IPS-18a (cell line): ENCODE data around the gene PRIM1.

Source experiments
- H3K27ac ChIP-seq: one replicate; pipeline ENCODE4 v1.5.1; 2013; ENCODE audit warnings: low read length
- H3K27me3 ChIP-seq: one replicate; pipeline ENCODE4 v1.6.1; 2013; ENCODE audit warnings: mild to moderate bottlenecking, low read length; ENCODE audit not compliant: control insufficient read depth, insufficient read depth
- H3K36me3 ChIP-seq: one replicate; pipeline ENCODE4 v1.6.1; 2013; ENCODE audit warnings: low read depth, low read length; ENCODE audit not compliant: control insufficient read depth
- H3K4me1 ChIP-seq: one replicate; pipeline ENCODE4 v1.6.1; 2013; ENCODE audit warnings: low read depth, low read length; ENCODE audit not compliant: control insufficient read depth
- H3K4me3 ChIP-seq: one replicate; pipeline ENCODE4 v1.5.1; 2013; ENCODE audit warnings: low read length
- H3K9ac ChIP-seq: one replicate; pipeline ENCODE4 v1.6.1; 2013; ENCODE audit warnings: mild to moderate bottlenecking, low read length, moderate library complexity
- H3K9me3 ChIP-seq: one replicate; pipeline ENCODE4 v1.6.1; 2013; ENCODE audit warnings: low read depth, low read length; ENCODE audit not compliant: control insufficient read depth

PRIM1 gene

DNA sequence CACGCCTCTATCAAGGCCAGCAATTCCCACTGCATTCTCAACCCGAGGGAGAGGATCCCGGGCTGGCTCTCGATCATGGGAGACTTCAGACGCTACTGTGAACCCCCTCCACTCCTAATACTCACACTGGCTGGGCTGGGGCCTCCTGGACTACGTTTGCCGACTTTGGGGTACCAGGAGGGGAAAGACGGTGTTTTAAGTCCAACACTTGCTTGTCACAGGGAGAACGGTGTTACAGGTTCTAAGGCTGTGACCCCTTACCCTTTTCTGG, 27.5 kb downstream of the PRIM1 start:
- peak overlapping the region; percentile 100 for H3K4me3 ChIP-seq
- peak overlapping the region; percentile 98 for H3K27ac ChIP-seq
- H3K9me3 ChIP-seq: no peaks in the 10 kb centered on the region
- H3K27me3 ChIP-seq: no peaks in the 10 kb centered on the region
- peak overlapping the region; percentile 99 for H3K9ac ChIP-seq
- peaks cover 37% of the 10 kb centered on the region for H3K4me1 ChIP-seq
- peaks cover 39% of the 10 kb centered on the region for H3K36me3 ChIP-seq

GRCh38 chr12:56723889-56724700, 28.0 kb downstream of the PRIM1 start:
- Histone ChIP-seq H3K4me3 (peak overlapping the region; percentile 100), H3K9ac (peak overlapping the region; percentile 99), H3K4me1 (peaks cover 37% of the 10 kb centered on the region), H3K27me3 (no peaks in the 10 kb centered on the region), H3K36me3 (peaks cover 44% of the 10 kb centered on the region), H3K27ac (peak overlapping the region; percentile 98), H3K9me3 (no peaks in the 10 kb centered on the region)

DNA sequence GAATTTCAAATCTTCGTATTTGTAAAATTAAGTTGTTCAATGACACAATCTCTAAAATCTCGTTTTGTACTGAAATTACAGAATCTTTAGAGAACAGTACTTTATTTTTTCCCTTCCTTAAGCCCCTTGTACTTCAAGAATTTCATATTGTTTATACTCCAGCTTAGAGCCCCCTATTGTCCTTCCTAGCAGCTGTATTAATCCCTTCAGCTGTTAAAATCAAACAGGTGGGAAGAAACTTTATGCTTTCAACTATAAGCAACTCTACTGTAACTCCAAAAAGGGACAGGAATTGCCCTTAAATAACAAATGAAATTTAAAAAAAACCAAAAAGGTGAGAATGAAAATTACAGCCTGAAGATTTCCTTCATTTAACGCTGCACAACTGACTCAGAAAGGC, 28.8 kb downstream of the PRIM1 start:
- Histone ChIP-seq H3K9me3 (no peaks in the 10 kb centered on the region), H3K4me1 (peaks cover 37% of the 10 kb centered on the region), H3K4me3 (peak overlapping the region; percentile 100), H3K36me3 (peaks cover 49% of the 10 kb centered on the region), H3K9ac (peak overlapping the region; percentile 99), H3K27ac (no peak overlapping the region), H3K27me3 (no peaks in the 10 kb centered on the region)

GRCh38 chr12:56722832-56723231, 29.3 kb downstream of the PRIM1 start:
- Histone ChIP-seq H3K9me3 (no peaks in the 10 kb centered on the region), H3K4me3 (peak overlapping the region; percentile 100), H3K4me1 (peaks cover 37% of the 10 kb centered on the region), H3K9ac (peak overlapping the region; percentile 99), H3K27ac (no peak overlapping the region), H3K27me3 (no peaks in the 10 kb centered on the region), H3K36me3 (peaks cover 49% of the 10 kb centered on the region)

DNA sequence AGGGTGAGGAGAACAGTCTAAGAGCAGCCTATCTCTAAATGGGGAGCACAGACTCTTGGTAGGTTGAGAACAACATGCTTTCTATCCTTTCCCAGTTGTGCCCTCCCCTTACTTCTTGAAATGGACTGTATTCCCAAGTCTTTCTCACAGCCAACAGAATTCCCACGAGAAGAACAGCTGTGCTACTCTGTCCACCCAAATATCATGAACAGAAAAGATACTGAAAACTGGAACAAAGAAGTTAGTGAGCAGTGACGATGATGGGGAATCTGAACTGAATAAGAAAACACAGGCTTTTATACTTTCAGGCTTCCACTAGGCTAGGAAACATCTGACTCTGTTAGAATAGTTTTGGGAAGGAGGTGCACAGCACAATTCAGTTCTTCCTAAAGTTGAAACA, 30.4 kb downstream of the PRIM1 start:
- H3K9ac ChIP-seq: peak overlapping the region; percentile 16
- H3K27me3 ChIP-seq: no peaks in the 10 kb centered on the region
- peak overlapping the region; percentile 100 for H3K4me3 ChIP-seq
- H3K4me1 ChIP-seq: peaks cover 37% of the 10 kb centered on the region
- no peak overlapping the region for H3K27ac ChIP-seq
- H3K9me3 ChIP-seq: no peaks in the 10 kb centered on the region
- peaks cover 52% of the 10 kb centered on the region for H3K36me3 ChIP-seq

DNA sequence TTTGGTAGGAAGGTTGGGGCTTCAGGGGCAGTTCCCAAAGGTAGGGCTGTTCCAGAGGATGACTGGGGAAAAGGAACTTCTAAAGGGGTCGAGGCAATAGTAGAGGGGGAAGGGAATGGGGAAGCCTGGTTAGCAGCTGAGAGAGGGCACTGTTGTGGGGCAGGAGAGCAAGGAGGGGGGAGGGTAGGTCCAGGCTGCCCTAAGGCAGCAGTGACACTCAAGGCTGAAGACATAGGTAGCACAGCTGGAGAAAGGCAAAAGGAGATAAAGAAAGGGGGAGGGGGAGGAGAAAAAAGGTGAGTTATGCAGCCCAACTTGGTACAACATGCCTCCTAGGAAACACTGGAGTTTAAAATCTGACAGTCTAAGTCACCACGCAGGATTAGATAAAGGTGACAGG, 30.9 kb downstream of the PRIM1 start:
- H3K9me3 ChIP-seq: no peaks in the 10 kb centered on the region

GRCh38 chr12:56720731-56721151, 31.4 kb downstream of the PRIM1 start:
- H3K36me3 ChIP-seq: peaks cover 56% of the 10 kb centered on the region

More for the DNA sequence above, 30.9 kb downstream of the PRIM1 start:
- Histone ChIP-seq H3K36me3 (peaks cover 52% of the 10 kb centered on the region), H3K4me1 (peaks cover 37% of the 10 kb centered on the region), H3K27ac (no peak overlapping the region), H3K9ac (peak overlapping the region; percentile 16), H3K27me3 (no peaks in the 10 kb centered on the region), H3K4me3 (peak overlapping the region; percentile 100)

GRCh38 chr12:56719056-56719455, 33.1 kb downstream of the PRIM1 start:
- H3K4me3 ChIP-seq: no peak overlapping the region
- no peak overlapping the region for H3K27ac ChIP-seq
- no peaks in the 10 kb centered on the region for H3K27me3 ChIP-seq
- H3K9me3 ChIP-seq: no peaks in the 10 kb centered on the region
- no peak overlapping the region for H3K9ac ChIP-seq
- H3K36me3 ChIP-seq: peaks cover 73% of the 10 kb centered on the region
- H3K4me1 ChIP-seq: peaks cover 31% of the 10 kb centered on the region

More at GRCh38 chr12:56720731-56721151, 31.4 kb downstream of the PRIM1 start:
- Histone ChIP-seq H3K9me3 (no peaks in the 10 kb centered on the region), H3K4me3 (peak overlapping the region; percentile 100), H3K9ac (peak overlapping the region; percentile 16), H3K27ac (no peak overlapping the region), H3K27me3 (no peaks in the 10 kb centered on the region), H3K4me1 (peaks cover 34% of the 10 kb centered on the region)

DNA sequence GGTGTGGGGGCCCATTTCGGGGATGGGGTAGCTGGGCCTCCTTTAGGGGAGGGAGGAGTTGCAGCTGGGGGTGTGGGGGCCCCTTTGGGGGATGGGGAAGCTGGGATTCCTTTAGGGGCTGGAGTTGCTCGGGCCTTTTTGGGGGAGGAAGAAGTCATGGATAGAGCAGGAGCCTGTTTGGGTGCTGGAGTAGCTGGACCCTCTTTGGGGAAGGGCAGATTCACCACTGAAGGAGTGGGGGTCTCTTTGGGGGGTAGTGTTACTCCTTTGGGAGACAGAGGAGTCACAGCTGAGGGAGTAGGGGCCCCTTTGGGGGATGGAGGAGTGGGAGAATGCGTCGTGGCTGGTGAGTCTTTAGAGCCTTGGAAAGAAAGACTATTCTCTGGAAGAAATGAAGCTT, 33.5 kb downstream of the PRIM1 start:
- no peak overlapping the region for H3K27ac ChIP-seq
- no peaks in the 10 kb centered on the region for H3K27me3 ChIP-seq
- H3K36me3 ChIP-seq: peaks cover 77% of the 10 kb centered on the region
- H3K4me3 ChIP-seq: no peak overlapping the region
- H3K4me1 ChIP-seq: peaks cover 31% of the 10 kb centered on the region
- H3K9ac ChIP-seq: no peak overlapping the region
- no peaks in the 10 kb centered on the region for H3K9me3 ChIP-seq

- H3K36me3 ChIP-seq: peaks cover 77% of the 10 kb centered on the region
- H3K27ac ChIP-seq: no peak overlapping the region
- H3K4me3 ChIP-seq: no peak overlapping the region
- H3K27me3 ChIP-seq: no peaks in the 10 kb centered on the region
- peaks cover 26% of the 10 kb centered on the region for H3K4me1 ChIP-seq
- no peaks in the 10 kb centered on the region for H3K9me3 ChIP-seq
- no peak overlapping the region for H3K9ac ChIP-seq
Observed at GRCh38 chr12:56718149-56718548, 34.0 kb downstream of the PRIM1 start.

- Histone ChIP-seq H3K4me3 (no peak overlapping the region), H3K36me3 (peaks cover 78% of the 10 kb centered on the region), H3K9ac (no peak overlapping the region), H3K9me3 (no peaks in the 10 kb centered on the region), H3K27ac (no peak overlapping the region), H3K27me3 (no peaks in the 10 kb centered on the region), H3K4me1 (peaks cover 17% of the 10 kb centered on the region)
Observed at GRCh38 chr12:56716933-56717880, 34.9 kb downstream of the PRIM1 start.
